B cell (primary cell): ENCODE measurements around the gene CRYBA4.

Experiments used
- CTCF ChIP-seq: fragments of 200-600 bp; IDR thresholded peaks from one replicate; pipeline ENCODE4 v1.8.0; 2022; ENCODE audit warnings: antibody characterized with exemption, mild to moderate bottlenecking
- EZH2 ChIP-seq: IDR thresholded peaks from 2 replicates; pipeline ENCODE4 v1.6.1; 2012; ENCODE audit warnings: borderline replicate concordance, low read depth, mild to moderate bottlenecking, moderate library complexity, low read length; ENCODE audit not compliant: insufficient read depth, poor library complexity, severe bottlenecking

- TF ChIP-seq CTCF (no peak), EZH2 (no peak)
Observed at GRCh38 chr22:26592421-26592891, 29.3 kb upstream of the CRYBA4 start.
